Hepatocyte (in vitro differentiated cells): ENCODE data around the gene DISC1.

Experiments
- EZH2 ChIP-seq: fragments of 200-600 bp; sonication (generic); IDR thresholded peaks from 2 replicates; pipeline ENCODE4 v1.6.1; 2016; ENCODE audit warnings: antibody characterized with exemption, mild to moderate bottlenecking, borderline replicate concordance
- TF ChIP-seq, protein P1 (sequence below): fragments of 200-600 bp; sonication (generic); IDR thresholded peaks from 2 replicates; pipeline ENCODE4 v1.5.1; 2016; ENCODE audit warnings: antibody characterized with exemption, mild to moderate bottlenecking; ENCODE audit not compliant: poor library complexity

DNA sequence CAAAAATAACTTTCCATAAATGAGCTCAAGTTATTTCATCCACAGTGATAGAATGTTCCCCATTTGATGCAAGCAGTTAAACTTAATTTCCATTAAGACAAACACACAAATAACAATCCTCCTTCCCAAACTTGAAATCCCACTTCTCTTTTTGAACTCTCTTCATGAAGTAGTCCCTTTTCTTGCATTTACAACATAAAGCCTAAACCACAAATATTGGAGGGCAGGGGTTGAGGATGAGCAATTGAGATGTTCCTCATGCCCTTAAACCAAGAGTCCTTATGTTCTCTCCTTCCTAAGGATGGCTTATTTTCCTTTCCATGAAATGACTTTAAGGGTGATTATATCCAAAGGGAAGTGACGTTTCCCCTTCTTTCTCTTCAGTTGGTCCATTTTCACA lies 228.8 kb downstream of the DISC1 start:
- TF ChIP-seq, protein P1, sequence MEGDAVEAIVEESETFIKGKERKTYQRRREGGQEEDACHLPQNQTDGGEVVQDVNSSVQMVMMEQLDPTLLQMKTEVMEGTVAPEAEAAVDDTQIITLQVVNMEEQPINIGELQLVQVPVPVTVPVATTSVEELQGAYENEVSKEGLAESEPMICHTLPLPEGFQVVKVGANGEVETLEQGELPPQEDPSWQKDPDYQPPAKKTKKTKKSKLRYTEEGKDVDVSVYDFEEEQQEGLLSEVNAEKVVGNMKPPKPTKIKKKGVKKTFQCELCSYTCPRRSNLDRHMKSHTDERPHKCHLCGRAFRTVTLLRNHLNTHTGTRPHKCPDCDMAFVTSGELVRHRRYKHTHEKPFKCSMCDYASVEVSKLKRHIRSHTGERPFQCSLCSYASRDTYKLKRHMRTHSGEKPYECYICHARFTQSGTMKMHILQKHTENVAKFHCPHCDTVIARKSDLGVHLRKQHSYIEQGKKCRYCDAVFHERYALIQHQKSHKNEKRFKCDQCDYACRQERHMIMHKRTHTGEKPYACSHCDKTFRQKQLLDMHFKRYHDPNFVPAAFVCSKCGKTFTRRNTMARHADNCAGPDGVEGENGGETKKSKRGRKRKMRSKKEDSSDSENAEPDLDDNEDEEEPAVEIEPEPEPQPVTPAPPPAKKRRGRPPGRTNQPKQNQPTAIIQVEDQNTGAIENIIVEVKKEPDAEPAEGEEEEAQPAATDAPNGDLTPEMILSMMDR, result no peak
- no peak for TF ChIP-seq EZH2
